Colonic mucosa (tissue), 4 donors: ENCODE data around the gene INHBE. TPM values are rescaled to one million over a fixed set of nuclear protein-coding genes. Genes with fewer than 3 reads are reported as not detected.
A peak's percentile ranks its signal among the peaks of the same experiment; 100 is the strongest.

ENCODE experiments used
- DNase-seq: peaks from one replicate; pipeline ENCODE4 v3.0.0-alpha.2; 2020
- H3K27ac ChIP-seq: fragments of 200-600 bp; one replicate; pipeline ENCODE4 v1.8.0; 2021
- H3K27me3 ChIP-seq: fragments of 200-600 bp; one replicate; pipeline ENCODE4 v1.8.0; 2021
- H3K36me3 ChIP-seq: fragments of 200-600 bp; one replicate; pipeline ENCODE4 v1.8.0; 2021
- H3K4me1 ChIP-seq: fragments of 200-600 bp; one replicate; pipeline ENCODE4 v1.8.0; 2021; ENCODE audit warnings: mild to moderate bottlenecking
- H3K4me3 ChIP-seq: fragments of 200-600 bp; one replicate; pipeline ENCODE4 v1.8.0; 2021
- H3K9ac ChIP-seq, 2 donors: one replicate each; pipeline ENCODE4 v1.7.0; 2013; ENCODE audit warnings: control low read depth in 2 of 2, low read depth in 2 of 2, low read length in 2 of 2
- H3K9me3 ChIP-seq: fragments of 200-600 bp; one replicate; pipeline ENCODE4 v1.8.0; 2021
- intact Hi-C: fragments of 100-400 bp; cut with DNase I; formaldehyde crosslinking; loops from one replicate; pipeline ENCODE4 v1.14.1; 2022
- total RNA-seq, 2 donors: library from RNA; stranded (reverse); fragmentation: NEBNext Ultra II Directional in 1 of 2; extraction: Animal tissue kit (Norgen Biotek cat#: 25700) in 1 of 2; gene quantifications; one replicate each; pipeline ENCODE4 v1.2.1, GENCODE V29; 2021
- TF ChIP-seq, protein P1 (sequence below): fragments of 200-600 bp; IDR thresholded peaks from one replicate; pipeline ENCODE4 v1.8.0; 2022; ENCODE audit warnings: antibody characterized with exemption, mild to moderate bottlenecking
- donor health status: healthy.
- donor health status: DM: no; HTN: no; CAD: no.
- donor health status: DM: no; HTN: no; CAD: no.

INHBE gene
- total RNA-seq, 2 donors from 2014 or later = 0.22 TPM; not detected in 1

DNA sequence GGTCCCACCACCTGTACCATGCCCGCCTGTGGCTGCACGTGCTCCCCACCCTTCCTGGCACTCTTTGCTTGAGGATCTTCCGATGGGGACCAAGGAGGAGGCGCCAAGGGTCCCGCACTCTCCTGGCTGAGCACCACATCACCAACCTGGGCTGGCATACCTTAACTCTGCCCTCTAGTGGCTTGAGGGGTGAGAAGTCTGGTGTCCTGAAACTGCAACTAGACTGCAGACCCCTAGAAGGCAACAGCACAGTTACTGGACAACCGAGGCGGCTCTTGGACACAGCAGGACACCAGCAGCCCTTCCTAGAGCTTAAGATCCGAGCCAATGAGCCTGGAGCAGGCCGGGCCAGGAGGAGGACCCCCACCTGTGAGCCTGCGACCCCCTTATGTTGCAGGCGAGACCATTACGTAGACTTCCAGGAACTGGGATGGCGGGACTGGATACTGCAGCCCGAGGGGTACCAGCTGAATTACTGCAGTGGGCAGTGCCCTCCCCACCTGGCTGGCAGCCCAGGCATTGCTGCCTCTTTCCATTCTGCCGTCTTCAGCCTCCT, 1.1 kb downstream of the INHBE start:
- TF ChIP-seq, protein P1, sequence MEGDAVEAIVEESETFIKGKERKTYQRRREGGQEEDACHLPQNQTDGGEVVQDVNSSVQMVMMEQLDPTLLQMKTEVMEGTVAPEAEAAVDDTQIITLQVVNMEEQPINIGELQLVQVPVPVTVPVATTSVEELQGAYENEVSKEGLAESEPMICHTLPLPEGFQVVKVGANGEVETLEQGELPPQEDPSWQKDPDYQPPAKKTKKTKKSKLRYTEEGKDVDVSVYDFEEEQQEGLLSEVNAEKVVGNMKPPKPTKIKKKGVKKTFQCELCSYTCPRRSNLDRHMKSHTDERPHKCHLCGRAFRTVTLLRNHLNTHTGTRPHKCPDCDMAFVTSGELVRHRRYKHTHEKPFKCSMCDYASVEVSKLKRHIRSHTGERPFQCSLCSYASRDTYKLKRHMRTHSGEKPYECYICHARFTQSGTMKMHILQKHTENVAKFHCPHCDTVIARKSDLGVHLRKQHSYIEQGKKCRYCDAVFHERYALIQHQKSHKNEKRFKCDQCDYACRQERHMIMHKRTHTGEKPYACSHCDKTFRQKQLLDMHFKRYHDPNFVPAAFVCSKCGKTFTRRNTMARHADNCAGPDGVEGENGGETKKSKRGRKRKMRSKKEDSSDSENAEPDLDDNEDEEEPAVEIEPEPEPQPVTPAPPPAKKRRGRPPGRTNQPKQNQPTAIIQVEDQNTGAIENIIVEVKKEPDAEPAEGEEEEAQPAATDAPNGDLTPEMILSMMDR = peak; percentile 39
- Histone ChIP-seq H3K9ac (no peak overlapping the region), H3K4me1 (peaks cover 6% of the 10 kb centered on the region), H3K27ac (no peak overlapping the region), H3K9me3 (no peaks in the 10 kb centered on the region), H3K27me3 (peaks cover 5% of the 10 kb centered on the region), H3K36me3 (no peaks in the 10 kb centered on the region), H3K4me3 (no peak overlapping the region)
- peak; percentile 52 for DNase-seq
- intact Hi-C loops = no loop called here

DNA sequence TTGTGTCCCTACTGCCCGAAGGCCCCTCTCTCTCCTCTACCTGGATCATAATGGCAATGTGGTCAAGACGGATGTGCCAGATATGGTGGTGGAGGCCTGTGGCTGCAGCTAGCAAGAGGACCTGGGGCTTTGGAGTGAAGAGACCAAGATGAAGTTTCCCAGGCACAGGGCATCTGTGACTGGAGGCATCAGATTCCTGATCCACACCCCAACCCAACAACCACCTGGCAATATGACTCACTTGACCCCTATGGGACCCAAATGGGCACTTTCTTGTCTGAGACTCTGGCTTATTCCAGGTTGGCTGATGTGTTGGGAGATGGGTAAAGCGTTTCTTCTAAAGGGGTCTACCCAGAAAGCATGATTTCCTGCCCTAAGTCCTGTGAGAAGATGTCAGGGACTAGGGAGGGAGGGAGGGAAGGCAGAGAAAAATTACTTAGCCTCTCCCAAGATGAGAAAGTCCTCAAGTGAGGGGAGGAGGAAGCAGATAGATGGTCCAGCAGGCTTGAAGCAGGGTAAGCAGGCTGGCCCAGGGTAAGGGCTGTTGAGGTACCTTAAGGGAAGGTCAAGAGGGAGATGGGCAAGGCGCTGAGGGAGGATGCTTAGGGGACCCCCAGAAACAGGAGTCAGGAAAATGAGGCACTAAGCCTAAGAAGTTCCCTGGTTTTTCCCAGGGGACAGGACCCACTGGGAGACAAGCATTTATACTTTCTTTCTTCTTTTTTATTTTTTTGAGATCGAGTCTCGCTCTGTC, 1.8 kb downstream of the INHBE start:
- TF ChIP-seq, protein P1 = no peak
- H3K36me3 ChIP-seq = no peaks in the 10 kb centered on the region
- no peak overlapping the region for H3K27ac ChIP-seq
- intact Hi-C loops = no loop called here
- no peak overlapping the region for H3K4me3 ChIP-seq
- H3K9me3 ChIP-seq = no peaks in the 10 kb centered on the region
- peaks cover 5% of the 10 kb centered on the region for H3K27me3 ChIP-seq
- H3K9ac ChIP-seq = no peak overlapping the region
- H3K4me1 ChIP-seq = peaks cover 7% of the 10 kb centered on the region
- DNase-seq = no peak

DNA sequence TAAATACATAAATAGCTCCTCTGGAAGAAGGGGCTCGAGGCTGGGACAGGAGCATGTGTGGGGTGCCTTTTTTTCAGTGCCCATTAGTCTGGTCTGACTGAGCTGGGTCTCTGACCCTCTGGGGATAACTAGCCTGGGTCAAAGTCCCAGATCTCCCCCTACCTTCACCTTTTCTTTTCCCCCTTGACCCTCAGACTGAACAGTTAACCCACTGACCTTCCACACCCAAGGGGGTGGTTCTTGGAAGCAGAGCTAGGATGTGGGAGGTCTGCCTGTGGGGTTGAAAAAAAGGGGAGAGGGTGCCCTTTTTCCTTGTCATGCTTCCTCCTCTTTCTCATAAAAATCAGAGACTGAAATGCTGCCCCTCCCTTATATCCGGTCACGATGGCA, 3.6 kb downstream of the INHBE start:
- peak overlapping the region; percentile 56 for H3K4me3 ChIP-seq
- intact Hi-C loops = no loop called here
- peak overlapping the region; percentile 75 to 81 for H3K9ac ChIP-seq
- TF ChIP-seq, protein P1 = no peak
- H3K9me3 ChIP-seq = no peaks in the 10 kb centered on the region
- DNase-seq = no peak
- peaks cover 5% of the 10 kb centered on the region for H3K27me3 ChIP-seq
- H3K36me3 ChIP-seq = no peaks in the 10 kb centered on the region
- H3K27ac ChIP-seq = peak overlapping the region; percentile 64
- peaks cover 7% of the 10 kb centered on the region for H3K4me1 ChIP-seq

DNA sequence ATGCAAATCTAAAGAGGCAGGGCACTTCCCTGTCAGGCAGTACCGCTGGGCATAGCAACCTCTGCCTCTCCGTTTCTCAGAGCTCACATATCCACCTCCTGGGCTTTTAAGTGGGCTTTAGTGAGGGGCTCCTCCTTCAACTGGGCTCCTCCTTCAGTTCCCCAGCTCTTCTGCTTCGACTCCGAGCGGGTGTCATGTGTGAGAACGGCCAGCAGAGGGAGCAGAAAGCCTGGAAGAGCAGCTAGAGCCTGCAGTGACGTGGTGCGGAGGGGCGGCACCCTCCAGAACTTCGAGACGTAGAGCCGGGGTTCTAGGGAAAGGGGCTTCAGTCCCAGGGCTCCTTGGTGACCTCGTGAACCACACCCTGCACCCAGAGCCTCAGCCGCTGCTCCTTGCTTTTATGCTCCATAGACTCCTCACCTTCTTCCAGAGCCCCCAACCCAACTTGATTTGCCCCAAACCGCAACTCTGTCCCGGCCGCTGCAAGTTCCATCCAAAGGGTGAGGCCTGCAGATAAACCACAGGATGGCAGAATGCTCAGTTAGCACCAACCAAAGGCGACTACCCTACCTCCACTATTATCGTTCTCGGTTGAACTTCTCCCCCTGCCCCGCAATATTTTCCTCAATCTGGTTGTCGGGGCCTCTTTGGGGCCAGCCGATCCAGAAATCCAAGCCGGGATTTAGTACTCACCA, 4.1 kb downstream of the INHBE start:
- intact Hi-C loops = no loop called here
- peak; percentile 97 for DNase-seq
- peak overlapping the region; percentile 56 for H3K4me3 ChIP-seq
- TF ChIP-seq, protein P1 = peak; percentile 95
- H3K27me3 ChIP-seq = peaks cover 5% of the 10 kb centered on the region
- peak overlapping the region; percentile 64 for H3K27ac ChIP-seq
- no peaks in the 10 kb centered on the region for H3K36me3 ChIP-seq
- H3K4me1 ChIP-seq = peaks cover 7% of the 10 kb centered on the region
- H3K9ac ChIP-seq = peak overlapping the region; percentile 75 to 81
- H3K9me3 ChIP-seq = no peaks in the 10 kb centered on the region

DNA sequence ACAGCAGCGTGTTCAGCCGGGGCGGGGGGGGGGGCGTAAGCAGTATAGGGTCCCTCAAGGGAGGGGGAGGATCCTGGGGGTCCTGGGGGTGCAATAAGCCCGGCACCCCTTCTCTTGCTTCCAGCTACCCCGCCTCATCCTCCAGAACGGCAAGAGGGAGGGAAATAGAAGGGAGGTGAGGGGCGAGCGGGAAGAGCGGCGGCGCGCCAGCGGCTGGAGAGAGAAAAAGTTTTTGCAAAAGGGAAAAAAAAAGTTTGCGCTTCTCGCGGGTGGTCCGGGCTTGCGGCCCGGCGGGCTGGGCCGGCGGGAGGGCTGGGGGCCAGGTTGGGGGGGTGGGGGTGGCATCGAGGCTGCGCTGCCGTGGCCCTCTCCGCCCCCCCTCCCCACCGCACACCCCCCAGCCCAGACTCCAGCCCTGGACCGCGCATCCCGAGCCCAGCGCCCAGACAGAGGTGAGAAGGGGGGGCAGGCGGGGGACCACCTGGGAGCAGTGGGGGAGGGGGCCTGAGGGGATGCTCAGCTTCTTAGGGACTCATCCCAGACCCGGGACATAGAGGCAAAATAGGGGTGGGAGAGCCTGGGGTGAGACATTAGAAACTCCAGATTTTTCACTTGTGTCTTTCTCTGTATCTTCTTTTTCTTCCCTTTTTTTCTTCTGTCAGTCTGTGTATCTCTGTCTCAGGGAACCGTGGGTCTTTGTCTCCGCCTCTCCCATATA, 4.8 kb downstream of the INHBE start, which contains the start of gene GLI1:
Gene GLI1 (plus strand): TSS at position 36 of the 718 bp plus-strand sequence. CDS start 3,907 bp downstream, outside the sequence.
- H3K27me3 ChIP-seq = peaks cover 5% of the 10 kb centered on the region
- no peak for DNase-seq
- intact Hi-C loops = loop anchor here (5.0 kb wide), 1 partner anchor 162 kb away; no protein-coding TSS in a partner anchor
- peak within 1 kb of the TSS; percentile 56 for H3K4me3 ChIP-seq
- peaks cover 7% of the 10 kb centered on the region for H3K4me1 ChIP-seq
- H3K9ac ChIP-seq = peak within 1 kb of the TSS; percentile 75 to 81
- TF ChIP-seq, protein P1 = no peak
- peak within 1 kb of the TSS; percentile 64 for H3K27ac ChIP-seq
- no peaks in the 10 kb centered on the region for H3K36me3 ChIP-seq
- no peaks in the 10 kb centered on the region for H3K9me3 ChIP-seq
